ENCODE results near the gene THRB.
"Not testable (repeated sequence)": the region's sequence is repeated elsewhere in the genome, so short reads cannot be mapped to it uniquely, and the experiment has no call there.

The THRB gene

GRCh38 chr3:24407980-24408680, 86.5 kb downstream of the THRB start:
- H3K36me3 Mint-ChIP-seq (ENCODE audit: low read depth): no peaks in the 10 kb centered on the region
- intact Hi-C loops (cut with micrococcal nuclease): no loop called here
- no peak overlapping the region for H3K27ac Mint-ChIP-seq
- no peak overlapping the region for H3K4me3 Mint-ChIP-seq
- no peaks in the 10 kb centered on the region for H3K27me3 Mint-ChIP-seq
- H3K4me1 Mint-ChIP-seq (ENCODE audit: low read depth): no peaks in the 10 kb centered on the region
- H3K9me3 Mint-ChIP-seq: no peaks in the 10 kb centered on the region

GRCh38 chr3:24406900-24407299, 87.8 kb downstream of the THRB start:
- no peaks in the 10 kb centered on the region for H3K27me3 Mint-ChIP-seq
- H3K4me1 Mint-ChIP-seq (ENCODE audit: low read depth): no peaks in the 10 kb centered on the region
- intact Hi-C loops (cut with micrococcal nuclease): no loop called here
- no peaks in the 10 kb centered on the region for H3K36me3 Mint-ChIP-seq (ENCODE audit: low read depth)
- H3K27ac Mint-ChIP-seq: no peak overlapping the region
- H3K4me3 Mint-ChIP-seq: no peak overlapping the region
- H3K9me3 Mint-ChIP-seq: no peaks in the 10 kb centered on the region

- intact Hi-C loops (cut with micrococcal nuclease): no loop called here
- Mint-ChIP-seq H3K4me1 (ENCODE audit: low read depth) (no peaks in the 10 kb centered on the region), H3K9me3 (no peaks in the 10 kb centered on the region), H3K4me3 (no peak overlapping the region), H3K27me3 (no peaks in the 10 kb centered on the region), H3K27ac (no peak overlapping the region), H3K36me3 (ENCODE audit: low read depth) (no peaks in the 10 kb centered on the region)
Measured at GRCh38 chr3:24405057-24405456, 89.6 kb downstream of the THRB start.

GRCh38 chr3:24401811-24402185, 92.9 kb downstream of the THRB start:
- Mint-ChIP-seq H3K9me3 (no peaks in the 10 kb centered on the region), H3K4me1 (ENCODE audit: low read depth) (no peaks in the 10 kb centered on the region), H3K27me3 (no peaks in the 10 kb centered on the region), H3K27ac (no peak overlapping the region), H3K36me3 (ENCODE audit: low read depth) (no peaks in the 10 kb centered on the region), H3K4me3 (no peak overlapping the region)
- intact Hi-C loops (cut with micrococcal nuclease): no loop called here

- Mint-ChIP-seq H3K36me3 (ENCODE audit: low read depth) (no peaks in the 10 kb centered on the region), H3K4me3 (no peak overlapping the region), H3K27ac (no peak overlapping the region), H3K9me3 (no peaks in the 10 kb centered on the region), H3K27me3 (no peaks in the 10 kb centered on the region), H3K4me1 (ENCODE audit: low read depth) (no peaks in the 10 kb centered on the region)
- intact Hi-C loops (cut with micrococcal nuclease): no loop called here
Measured at GRCh38 chr3:24401090-24401810, 93.4 kb downstream of the THRB start.

- Mint-ChIP-seq H3K27ac (no peak overlapping the region), H3K36me3 (ENCODE audit: low read depth) (no peaks in the 10 kb centered on the region), H3K27me3 (no peaks in the 10 kb centered on the region), H3K4me3 (no peak overlapping the region), H3K9me3 (no peaks in the 10 kb centered on the region), H3K4me1 (ENCODE audit: low read depth) (no peaks in the 10 kb centered on the region)
- intact Hi-C loops (cut with micrococcal nuclease): no loop called here
Measured at GRCh38 chr3:24400450-24400849, 94.2 kb downstream of the THRB start.

DNA sequence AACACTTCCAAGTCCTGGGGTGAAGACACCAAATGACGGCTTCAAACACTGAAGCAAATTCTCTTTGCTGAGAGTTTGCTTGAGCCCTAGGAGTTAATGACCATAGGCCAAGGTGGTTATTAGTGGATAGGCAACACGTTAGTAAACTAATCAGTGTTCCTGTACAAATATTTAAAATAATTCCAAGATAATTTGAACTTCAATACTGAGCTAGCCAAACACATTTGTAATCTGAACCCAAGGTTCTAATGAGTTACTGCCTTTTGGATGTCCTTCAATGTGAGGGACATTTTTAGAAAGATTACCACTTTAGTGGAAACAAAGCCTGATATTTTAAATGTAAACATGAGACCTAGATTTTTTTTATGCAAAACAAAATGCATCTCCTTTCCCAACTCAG, 94.6 kb downstream of the THRB start:
- no peaks in the 10 kb centered on the region for H3K4me1 Mint-ChIP-seq (ENCODE audit: low read depth)
- no peaks in the 10 kb centered on the region for H3K27me3 Mint-ChIP-seq
- no peaks in the 10 kb centered on the region for H3K9me3 Mint-ChIP-seq
- H3K27ac Mint-ChIP-seq: no peak overlapping the region
- H3K4me3 Mint-ChIP-seq: no peak overlapping the region
- H3K36me3 Mint-ChIP-seq (ENCODE audit: low read depth): no peaks in the 10 kb centered on the region
- intact Hi-C loops (cut with micrococcal nuclease): no loop called here

DNA sequence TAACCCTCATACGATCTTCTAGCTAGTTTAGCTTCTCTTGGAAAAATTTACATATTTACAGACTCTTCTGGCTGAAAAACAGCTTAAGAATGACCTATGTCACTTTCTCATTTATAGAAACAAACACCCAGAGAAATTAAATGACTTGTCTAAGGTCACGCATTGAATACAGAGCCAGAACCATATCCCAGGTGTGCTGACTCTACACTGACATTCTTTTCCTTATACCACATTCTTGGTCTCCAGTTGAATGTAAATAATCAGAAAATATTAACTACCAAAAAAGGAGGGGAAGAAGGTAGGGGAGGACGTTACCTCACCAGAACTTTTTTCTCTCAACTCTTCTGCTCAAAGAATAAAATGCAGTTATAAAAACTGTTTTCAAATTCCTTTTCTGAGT, 95.0 kb downstream of the THRB start:
- intact Hi-C loops (cut with micrococcal nuclease): no loop called here
- no peaks in the 10 kb centered on the region for H3K36me3 Mint-ChIP-seq (ENCODE audit: low read depth)

GRCh38 chr3:24398712-24399111, 95.9 kb downstream of the THRB start:
- H3K4me1 Mint-ChIP-seq (ENCODE audit: low read depth); H3K4me3 Mint-ChIP-seq; H3K36me3 Mint-ChIP-seq (ENCODE audit: low read depth); H3K9me3 Mint-ChIP-seq; intact Hi-C loops (cut with micrococcal nuclease); H3K27me3 Mint-ChIP-seq; H3K27ac Mint-ChIP-seq: not testable (repeated sequence)

More for the DNA sequence above, 95.0 kb downstream of the THRB start:
- H3K4me3 Mint-ChIP-seq: no peak overlapping the region
- H3K4me1 Mint-ChIP-seq (ENCODE audit: low read depth): no peaks in the 10 kb centered on the region
- no peaks in the 10 kb centered on the region for H3K9me3 Mint-ChIP-seq
- H3K27me3 Mint-ChIP-seq: no peaks in the 10 kb centered on the region
- H3K27ac Mint-ChIP-seq: no peak overlapping the region

DNA sequence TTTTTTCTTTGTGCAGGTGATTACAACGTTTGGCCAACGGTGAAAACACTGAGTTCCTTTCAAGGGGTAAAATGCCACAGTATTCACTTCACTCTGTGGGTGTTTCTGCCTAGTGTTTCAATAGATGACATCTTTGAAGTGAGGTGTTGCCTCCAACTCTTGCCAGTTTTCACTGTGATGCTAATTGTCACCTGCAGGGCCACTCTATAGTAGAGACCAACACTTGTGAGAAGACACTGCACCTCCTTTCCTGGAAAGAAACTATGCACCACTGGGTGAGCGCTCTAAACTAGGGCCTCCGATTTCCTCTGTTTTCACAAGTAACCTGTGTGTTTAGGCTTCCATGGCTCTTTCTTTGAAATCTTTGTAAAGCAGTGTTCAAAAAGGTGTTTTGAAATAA, 98.3 kb downstream of the THRB start:
- intact Hi-C loops (cut with micrococcal nuclease): no loop called here
- H3K36me3 Mint-ChIP-seq (ENCODE audit: low read depth): no peaks in the 10 kb centered on the region
- no peak overlapping the region for H3K27ac Mint-ChIP-seq
- H3K4me3 Mint-ChIP-seq: no peak overlapping the region
- no peaks in the 10 kb centered on the region for H3K9me3 Mint-ChIP-seq
- no peaks in the 10 kb centered on the region for H3K4me1 Mint-ChIP-seq (ENCODE audit: low read depth)
- H3K27me3 Mint-ChIP-seq: no peaks in the 10 kb centered on the region

DNA sequence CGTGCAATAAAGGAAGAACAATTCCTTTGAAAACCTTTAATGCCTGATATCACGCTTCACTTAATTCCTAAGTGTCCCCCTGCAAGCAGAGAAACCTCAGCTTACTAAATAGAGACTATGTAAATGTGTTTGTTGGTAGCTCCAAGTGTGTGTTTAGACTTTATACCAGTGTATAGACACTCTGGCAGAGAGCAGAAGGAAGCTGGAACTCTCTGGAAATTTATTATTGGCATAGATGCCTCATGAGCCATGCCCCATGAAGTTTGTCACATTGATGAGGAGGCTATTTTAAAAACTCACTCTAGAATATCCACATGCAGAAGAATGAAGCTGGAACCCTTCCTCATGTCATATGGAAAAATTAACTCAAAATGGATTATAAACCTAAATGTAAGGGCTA, 99.9 kb downstream of the THRB start:
- H3K27ac Mint-ChIP-seq: no peak overlapping the region
- H3K36me3 Mint-ChIP-seq (ENCODE audit: low read depth): no peaks in the 10 kb centered on the region
- H3K9me3 Mint-ChIP-seq: no peaks in the 10 kb centered on the region
- intact Hi-C loops (cut with micrococcal nuclease): no loop called here
- no peaks in the 10 kb centered on the region for H3K4me1 Mint-ChIP-seq (ENCODE audit: low read depth)
- no peaks in the 10 kb centered on the region for H3K27me3 Mint-ChIP-seq
- H3K4me3 Mint-ChIP-seq: no peak overlapping the region

DNA sequence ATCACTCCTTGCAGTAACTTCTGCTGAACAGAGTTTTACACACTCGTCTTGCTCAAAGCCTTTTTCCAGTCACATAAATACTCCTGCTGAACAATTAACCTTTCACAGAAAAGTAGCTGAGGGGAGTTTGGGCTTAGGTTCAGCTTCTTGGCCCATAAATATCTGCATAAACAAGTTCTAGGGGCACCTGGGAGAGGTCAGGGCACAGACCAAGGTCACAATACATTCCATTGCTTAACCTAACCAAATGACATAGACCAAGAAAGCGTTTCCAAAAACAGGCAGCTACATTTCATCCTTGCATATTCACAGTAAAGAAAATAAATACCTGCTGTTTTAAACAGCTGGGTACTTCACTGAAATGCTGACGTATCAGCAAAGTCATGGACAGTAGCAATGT, 101.3 kb downstream of the THRB start:
- no peak overlapping the region for H3K27ac Mint-ChIP-seq
- no peaks in the 10 kb centered on the region for H3K27me3 Mint-ChIP-seq
- intact Hi-C loops (cut with micrococcal nuclease): no loop called here

GRCh38 chr3:24390169-24391130, 104.2 kb downstream of the THRB start:
- H3K4me3 Mint-ChIP-seq: no peak overlapping the region
- H3K9me3 Mint-ChIP-seq: no peaks in the 10 kb centered on the region
- no peaks in the 10 kb centered on the region for H3K4me1 Mint-ChIP-seq (ENCODE audit: low read depth)
- H3K27me3 Mint-ChIP-seq: no peaks in the 10 kb centered on the region
- intact Hi-C loops (cut with micrococcal nuclease): no loop called here
- H3K27ac Mint-ChIP-seq: no peak overlapping the region
- no peaks in the 10 kb centered on the region for H3K36me3 Mint-ChIP-seq (ENCODE audit: low read depth)

More for the DNA sequence above, 101.3 kb downstream of the THRB start:
- H3K4me1 Mint-ChIP-seq (ENCODE audit: low read depth): no peaks in the 10 kb centered on the region
- no peak overlapping the region for H3K4me3 Mint-ChIP-seq
- no peaks in the 10 kb centered on the region for H3K9me3 Mint-ChIP-seq
- H3K36me3 Mint-ChIP-seq (ENCODE audit: low read depth): no peaks in the 10 kb centered on the region

Data from dendritic cell treated with granulocyte-macrophage colony-stimulating factor and Interleukin-4, amounts not matched to agents 40 ng/mL and 50 ng/mL, for 4 days (primary cell).